NCI-H1436 treated with DMSO at 0.1 percent for 48 hours (cell line): ENCODE data around the gene PTPRN2.

Experiments
- DNase-seq: peaks from one replicate; lab custom pipeline; 2025; lab: John Stamatoyannopoulos, UW

PTPRN2 gene

GRCh38 chr7:157816526-157817250 is 770.9 kb downstream of the PTPRN2 start:
- DNase-seq = no peak

- no peak for DNase-seq
These were observed 771.5 kb downstream of the PTPRN2 start for GRCh38 chr7:157816086-157816485.

- DNase-seq = no peak
These were observed 772.0 kb downstream of the PTPRN2 start for GRCh38 chr7:157815706-157816022.

GRCh38 chr7:157814931-157815705 is 772.5 kb downstream of the PTPRN2 start:
- DNase-seq = no peak

- DNase-seq = no peak
These were observed 773.6 kb downstream of the PTPRN2 start for GRCh38 chr7:157813741-157814661.

GRCh38 chr7:157813053-157813452 is 774.6 kb downstream of the PTPRN2 start:
- no peak for DNase-seq

GRCh38 chr7:157811946-157812345 is 775.7 kb downstream of the PTPRN2 start:
- DNase-seq = no peak

- no peak for DNase-seq
These were observed 777.5 kb downstream of the PTPRN2 start for GRCh38 chr7:157809863-157810851.

- DNase-seq = no peak
These were observed 778.3 kb downstream of the PTPRN2 start for GRCh38 chr7:157809154-157809862.

- no peak for DNase-seq
These were observed 779.6 kb downstream of the PTPRN2 start for GRCh38 chr7:157808042-157808441.

GRCh38 chr7:157807510-157807909 is 780.1 kb downstream of the PTPRN2 start:
- DNase-seq = no peak

GRCh38 chr7:157806711-157807110 is 780.9 kb downstream of the PTPRN2 start:
- DNase-seq = no peak

- DNase-seq = no peak
These were observed 781.9 kb downstream of the PTPRN2 start for GRCh38 chr7:157805713-157806112.

- DNase-seq = no peak
These were observed 783.7 kb downstream of the PTPRN2 start for GRCh38 chr7:157803906-157804305.

GRCh38 chr7:157801971-157802675 is 785.5 kb downstream of the PTPRN2 start:
- DNase-seq = no peak

- no peak for DNase-seq
These were observed 786.5 kb downstream of the PTPRN2 start for GRCh38 chr7:157801113-157801512.

- no peak for DNase-seq
These were observed 787.3 kb downstream of the PTPRN2 start for GRCh38 chr7:157800281-157800680.

- no peak for DNase-seq
These were observed 788.4 kb downstream of the PTPRN2 start for GRCh38 chr7:157799076-157799685.

- DNase-seq = no peak
These were observed 790.3 kb downstream of the PTPRN2 start for GRCh38 chr7:157797361-157797760.

GRCh38 chr7:157796846-157797245 is 790.8 kb downstream of the PTPRN2 start:
- no peak for DNase-seq
